Neural cell (in vitro differentiated cells): ENCODE results near the gene UBL4A. TPM values are rescaled to one million over a fixed set of nuclear protein-coding genes. Genes with fewer than 3 reads are reported as not detected.

Experiments
- H2AFZ ChIP-seq: fragments of 200-600, 300-800 bp; sonication (generic), shearing (Covaris generic); 2 replicates; pipeline ENCODE4 v1.6.0; 2014; ENCODE audit warnings: low read depth, mild to moderate bottlenecking, antibody characterized with exemption, low read length, moderate library complexity
- H3F3A ChIP-seq: fragments of 200-600 bp; shearing (Covaris generic); 2 replicates; pipeline ENCODE4 v1.6.1; 2016; ENCODE audit warnings: mild to moderate bottlenecking, moderate library complexity, mixed read lengths, antibody characterized with exemption, low read length; ENCODE audit not compliant: insufficient read depth, poor library complexity, severe bottlenecking
- H3K27ac ChIP-seq: fragments of 200-600, 300-800 bp; sonication (generic), shearing (Covaris generic); 2 replicates; pipeline ENCODE4 v1.5.1; 2014; ENCODE audit warnings: mild to moderate bottlenecking, low read length, moderate library complexity
- H3K27me3 ChIP-seq: fragments of 300-800, 200-600 bp; sonication (generic), shearing (Covaris generic); 2 replicates; pipeline ENCODE4 v1.6.0; 2014; ENCODE audit warnings: mild to moderate bottlenecking, low read depth, low read length, moderate library complexity; ENCODE audit not compliant: insufficient read depth
- H3K36me3 ChIP-seq: fragments of 300-800, 200-600 bp; sonication (generic), shearing (Covaris generic); 2 replicates; pipeline ENCODE4 v1.5.1; 2014; ENCODE audit warnings: mild to moderate bottlenecking, antibody characterized with exemption, low read length, moderate library complexity; ENCODE audit not compliant: insufficient read depth
- H3K4me2 ChIP-seq: fragments of 300-800, 200-600 bp; sonication (generic), shearing (Covaris generic); 2 replicates; pipeline ENCODE4 v1.6.0; 2014; ENCODE audit warnings: mild to moderate bottlenecking, low read length
- H3K4me3 ChIP-seq: fragments of 300-800, 200-600 bp; sonication (generic), shearing (Covaris generic); 2 replicates; pipeline ENCODE4 v1.5.1; 2014; ENCODE audit warnings: mild to moderate bottlenecking, low read length, moderate library complexity
- H3K79me2 ChIP-seq: fragments of 200-600 bp; shearing (Covaris generic); replicated peaks from 2 replicates; pipeline ENCODE4 v1.6.0; 2014; ENCODE audit warnings: mild to moderate bottlenecking, low read length, moderate library complexity; ENCODE audit not compliant: insufficient read depth
- H3K9ac ChIP-seq: fragments of 300-800, 200-600 bp; sonication (generic), shearing (Covaris generic); 2 replicates; pipeline ENCODE4 v1.6.1; 2016; ENCODE audit warnings: mild to moderate bottlenecking, low read length, mixed read lengths
- H3K9me2 ChIP-seq: fragments of 200-600 bp; shearing (Covaris generic); 2 replicates; pipeline ENCODE4 v1.6.1; 2016; ENCODE audit warnings: mild to moderate bottlenecking, low read length, mixed read lengths; ENCODE audit not compliant: insufficient read depth
- H3K9me3 ChIP-seq: fragments of 200-600, 300-800 bp; sonication (generic), shearing (Covaris generic); 2 replicates; pipeline ENCODE4 v1.6.1; 2016; ENCODE audit warnings: mild to moderate bottlenecking, mixed run types, low read length, moderate library complexity, mixed read lengths
- H4K20me1 ChIP-seq: fragments of 200-600 bp; shearing (Covaris generic); 2 replicates; pipeline ENCODE4 v1.6.1; 2016; ENCODE audit warnings: mild to moderate bottlenecking, mixed run types; ENCODE audit not compliant: insufficient read depth
- EP300 ChIP-seq: fragments of 450-650 bp; conservative IDR thresholded peaks from 2 replicates; pipeline ENCODE4 v1.6.1; 2014; ENCODE audit warnings: antibody characterized with exemption, mild to moderate bottlenecking, moderate library complexity; ENCODE audit not compliant: poor library complexity, severe bottlenecking
- EZH2 ChIP-seq: fragments of 200-600, 300-800 bp; shearing (Covaris generic), sonication (generic); IDR thresholded peaks from 2 replicates; pipeline ENCODE4 v1.6.1; 2014; ENCODE audit warnings: antibody characterized with exemption, low read length, borderline replicate concordance, mild to moderate bottlenecking; ENCODE audit not compliant: insufficient read depth, poor library complexity, severe bottlenecking
- MXI1 ChIP-seq: fragments of 450-650 bp; conservative IDR thresholded peaks from 2 replicates; pipeline ENCODE4 v1.6.1; 2014; ENCODE audit warnings: antibody characterized with exemption, mild to moderate bottlenecking; ENCODE audit not compliant: poor library complexity, severe bottlenecking
- POLR2AphosphoS5 ChIP-seq: IDR thresholded peaks from 2 replicates; pipeline ENCODE4 v1.6.1; 2012
- RAD21 ChIP-seq: fragments of 450-650 bp; conservative IDR thresholded peaks from 2 replicates; pipeline ENCODE4 v1.6.1; 2014; ENCODE audit warnings: antibody characterized with exemption, mild to moderate bottlenecking, moderate library complexity
- SMC3 ChIP-seq: fragments of 450-650 bp; conservative IDR thresholded peaks from 2 replicates; pipeline ENCODE4 v1.6.1; 2014; ENCODE audit warnings: antibody characterized with exemption, mild to moderate bottlenecking, moderate library complexity; ENCODE audit not compliant: poor library complexity
- TAF1 ChIP-seq: IDR thresholded peaks from 2 replicates; pipeline ENCODE4 v1.6.1; 2012; ENCODE audit warnings: low read depth
- polyA plus RNA-seq: library from polyadenylated mRNA; depleted of rRNA; stranded (reverse); fragments of >200 nt; gene quantifications from 2 replicates; pipeline ENCODE4 v1.2.3, GENCODE V29; 2014
- TF ChIP-seq, protein P1 (sequence below): IDR thresholded peaks from 2 replicates; pipeline ENCODE4 v1.6.1; 2012; ENCODE audit warnings: borderline replicate concordance
- TF ChIP-seq, protein P2 (sequence below): fragments of 450-650 bp; IDR thresholded peaks from 2 replicates; pipeline ENCODE4 v1.5.1; 2014; ENCODE audit warnings: antibody characterized with exemption, mild to moderate bottlenecking, moderate library complexity; ENCODE audit not compliant: poor library complexity, severe bottlenecking

UBL4A gene
- polyA plus RNA-seq, 1 donor from 2014 or later: 28.5 TPM

DNA sequence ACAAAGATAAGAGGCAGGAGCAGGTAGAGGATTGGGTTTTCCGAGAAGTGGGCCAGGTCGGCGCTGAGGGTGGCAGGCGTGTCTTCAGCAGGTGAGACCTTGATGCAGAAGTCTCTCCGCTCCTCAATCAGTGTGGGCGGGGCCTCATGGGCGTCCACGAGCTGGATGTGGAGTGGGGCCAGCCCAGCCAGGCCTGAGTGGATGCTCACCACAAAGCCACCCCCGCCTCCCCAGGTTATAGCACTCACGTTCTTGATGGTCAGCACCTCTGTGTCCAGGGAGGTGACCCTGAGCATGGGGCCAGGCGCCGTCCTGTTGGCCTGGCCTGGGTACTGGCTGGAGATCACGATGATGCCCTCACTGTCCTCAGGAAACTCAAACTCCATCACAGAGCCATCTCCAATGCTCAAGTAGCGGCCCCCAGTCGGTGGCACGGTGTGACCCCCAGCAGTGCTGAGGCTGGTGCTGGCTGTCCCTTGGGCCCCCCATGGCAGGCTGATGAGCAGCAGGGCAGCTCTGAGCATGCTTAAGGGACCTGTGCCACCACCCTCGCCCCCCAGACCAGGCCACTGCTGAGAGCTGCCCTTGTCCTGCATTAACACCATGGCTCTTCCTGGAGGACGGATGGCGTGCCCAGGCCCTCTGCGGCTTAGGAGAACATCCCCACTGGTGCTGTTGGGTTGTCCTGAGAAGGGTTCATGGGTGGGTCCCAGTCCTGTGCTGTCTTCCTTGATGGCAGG lies 2.1 kb upstream of the UBL4A start:
- no peak overlapping the region for H3K4me3 ChIP-seq
- no peaks in the 10 kb centered on the region for H3K79me2 ChIP-seq
- no peaks in the 10 kb centered on the region for H4K20me1 ChIP-seq
- no peak for TF ChIP-seq RAD21
- TF ChIP-seq EP300: no peak
- no peak for TF ChIP-seq EZH2
- no peak for TF ChIP-seq SMC3
- TF ChIP-seq, protein P1, sequence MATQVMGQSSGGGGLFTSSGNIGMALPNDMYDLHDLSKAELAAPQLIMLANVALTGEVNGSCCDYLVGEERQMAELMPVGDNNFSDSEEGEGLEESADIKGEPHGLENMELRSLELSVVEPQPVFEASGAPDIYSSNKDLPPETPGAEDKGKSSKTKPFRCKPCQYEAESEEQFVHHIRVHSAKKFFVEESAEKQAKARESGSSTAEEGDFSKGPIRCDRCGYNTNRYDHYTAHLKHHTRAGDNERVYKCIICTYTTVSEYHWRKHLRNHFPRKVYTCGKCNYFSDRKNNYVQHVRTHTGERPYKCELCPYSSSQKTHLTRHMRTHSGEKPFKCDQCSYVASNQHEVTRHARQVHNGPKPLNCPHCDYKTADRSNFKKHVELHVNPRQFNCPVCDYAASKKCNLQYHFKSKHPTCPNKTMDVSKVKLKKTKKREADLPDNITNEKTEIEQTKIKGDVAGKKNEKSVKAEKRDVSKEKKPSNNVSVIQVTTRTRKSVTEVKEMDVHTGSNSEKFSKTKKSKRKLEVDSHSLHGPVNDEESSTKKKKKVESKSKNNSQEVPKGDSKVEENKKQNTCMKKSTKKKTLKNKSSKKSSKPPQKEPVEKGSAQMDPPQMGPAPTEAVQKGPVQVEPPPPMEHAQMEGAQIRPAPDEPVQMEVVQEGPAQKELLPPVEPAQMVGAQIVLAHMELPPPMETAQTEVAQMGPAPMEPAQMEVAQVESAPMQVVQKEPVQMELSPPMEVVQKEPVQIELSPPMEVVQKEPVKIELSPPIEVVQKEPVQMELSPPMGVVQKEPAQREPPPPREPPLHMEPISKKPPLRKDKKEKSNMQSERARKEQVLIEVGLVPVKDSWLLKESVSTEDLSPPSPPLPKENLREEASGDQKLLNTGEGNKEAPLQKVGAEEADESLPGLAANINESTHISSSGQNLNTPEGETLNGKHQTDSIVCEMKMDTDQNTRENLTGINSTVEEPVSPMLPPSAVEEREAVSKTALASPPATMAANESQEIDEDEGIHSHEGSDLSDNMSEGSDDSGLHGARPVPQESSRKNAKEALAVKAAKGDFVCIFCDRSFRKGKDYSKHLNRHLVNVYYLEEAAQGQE: no peak
- TF ChIP-seq MXI1: no peak
- TF ChIP-seq POLR2AphosphoS5: no peak
- TF ChIP-seq TAF1: no peak
- TF ChIP-seq, protein P2, sequence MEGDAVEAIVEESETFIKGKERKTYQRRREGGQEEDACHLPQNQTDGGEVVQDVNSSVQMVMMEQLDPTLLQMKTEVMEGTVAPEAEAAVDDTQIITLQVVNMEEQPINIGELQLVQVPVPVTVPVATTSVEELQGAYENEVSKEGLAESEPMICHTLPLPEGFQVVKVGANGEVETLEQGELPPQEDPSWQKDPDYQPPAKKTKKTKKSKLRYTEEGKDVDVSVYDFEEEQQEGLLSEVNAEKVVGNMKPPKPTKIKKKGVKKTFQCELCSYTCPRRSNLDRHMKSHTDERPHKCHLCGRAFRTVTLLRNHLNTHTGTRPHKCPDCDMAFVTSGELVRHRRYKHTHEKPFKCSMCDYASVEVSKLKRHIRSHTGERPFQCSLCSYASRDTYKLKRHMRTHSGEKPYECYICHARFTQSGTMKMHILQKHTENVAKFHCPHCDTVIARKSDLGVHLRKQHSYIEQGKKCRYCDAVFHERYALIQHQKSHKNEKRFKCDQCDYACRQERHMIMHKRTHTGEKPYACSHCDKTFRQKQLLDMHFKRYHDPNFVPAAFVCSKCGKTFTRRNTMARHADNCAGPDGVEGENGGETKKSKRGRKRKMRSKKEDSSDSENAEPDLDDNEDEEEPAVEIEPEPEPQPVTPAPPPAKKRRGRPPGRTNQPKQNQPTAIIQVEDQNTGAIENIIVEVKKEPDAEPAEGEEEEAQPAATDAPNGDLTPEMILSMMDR: no peak
- H3K27me3 ChIP-seq: no peaks in the 10 kb centered on the region
- H3K9me3 ChIP-seq: no peaks in the 10 kb centered on the region
- H3K36me3 ChIP-seq: no peaks in the 10 kb centered on the region
- H3K4me2 ChIP-seq: no peak overlapping the region
- no peaks in the 10 kb centered on the region for H3F3A ChIP-seq
- H3K9me2 ChIP-seq: no peaks in the 10 kb centered on the region
- H3K27ac ChIP-seq: no peak overlapping the region
- H2AFZ ChIP-seq: no peak overlapping the region
- H3K9ac ChIP-seq: no peak overlapping the region

DNA sequence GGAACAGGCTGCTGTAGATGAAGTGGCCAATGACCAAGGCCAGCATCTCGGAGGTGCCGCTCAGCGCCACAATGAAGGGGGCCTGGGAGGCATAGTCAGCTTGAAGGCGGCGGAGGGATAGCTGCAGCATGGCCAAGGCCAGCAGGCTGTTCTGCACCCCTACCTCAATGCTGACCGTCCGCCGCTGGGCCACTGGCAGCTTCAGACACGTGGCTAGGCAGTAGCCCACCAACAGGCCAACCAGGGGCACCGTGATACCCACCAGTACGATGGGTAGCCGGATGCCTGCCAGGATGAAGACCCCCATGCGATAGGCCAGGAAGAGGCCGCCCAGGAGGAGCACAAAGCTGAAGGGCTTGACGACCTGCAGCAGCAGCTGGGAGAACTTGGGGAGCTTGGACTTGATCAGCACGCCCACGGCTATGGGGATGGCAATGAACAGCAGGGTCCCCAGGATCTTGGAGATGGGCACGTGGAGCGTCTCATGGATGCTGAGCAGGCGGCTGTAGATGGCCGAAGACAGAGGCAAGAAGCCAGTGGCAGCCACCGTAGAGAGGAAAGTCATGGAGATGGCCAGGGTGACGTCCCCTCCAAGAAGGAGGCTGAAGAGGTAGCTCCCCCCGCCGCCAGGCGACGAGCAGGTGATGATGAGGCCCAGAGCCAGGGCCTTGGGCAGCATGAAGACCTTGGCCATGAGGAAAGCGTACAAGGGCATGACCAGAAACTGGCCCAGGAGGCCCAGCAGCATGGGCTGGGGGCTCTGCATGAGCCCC lies 1.3 kb upstream of the UBL4A start:
- Histone ChIP-seq H3F3A (no peaks in the 10 kb centered on the region), H3K9ac (no peak overlapping the region), H3K9me2 (no peaks in the 10 kb centered on the region), H2AFZ (no peak overlapping the region), H3K9me3 (no peaks in the 10 kb centered on the region), H4K20me1 (no peaks in the 10 kb centered on the region), H3K79me2 (no peaks in the 10 kb centered on the region), H3K27ac (no peak overlapping the region), H3K4me2 (no peak overlapping the region), H3K27me3 (no peaks in the 10 kb centered on the region), H3K4me3 (no peak overlapping the region), H3K36me3 (no peaks in the 10 kb centered on the region)
- no peak for TF ChIP-seq POLR2AphosphoS5
- no peak for TF ChIP-seq MXI1
- TF ChIP-seq, protein P1: no peak
- TF ChIP-seq, protein P2: no peak
- no peak for TF ChIP-seq EP300
- TF ChIP-seq EZH2: no peak
